Epithelial cell of esophagus (primary cell): ENCODE data around the gene HYCC2.

ENCODE experiments used
- DNase-seq: peaks from one replicate; pipeline ENCODE4 v3.0.0; 2010; ENCODE audit warnings: low read depth
- H3K4me3 ChIP-seq: 2 replicates; pipeline ENCODE4 v1.5.1; 2011; ENCODE audit warnings: mild to moderate bottlenecking, low read length, control low read depth
- TF ChIP-seq, protein P1 (sequence below): IDR thresholded peaks from 2 replicates; pipeline ENCODE4 v1.5.1; 2011; ENCODE audit warnings: low read depth, mild to moderate bottlenecking, low read length, control low read depth, inconsistent platforms; ENCODE audit not compliant: insufficient read depth; ENCODE audit errors: missing control alignments

Gene HYCC2

GRCh38 chr2:201114846-201115245 lies 43.4 kb upstream of the HYCC2 start:
- TF ChIP-seq, protein P1, sequence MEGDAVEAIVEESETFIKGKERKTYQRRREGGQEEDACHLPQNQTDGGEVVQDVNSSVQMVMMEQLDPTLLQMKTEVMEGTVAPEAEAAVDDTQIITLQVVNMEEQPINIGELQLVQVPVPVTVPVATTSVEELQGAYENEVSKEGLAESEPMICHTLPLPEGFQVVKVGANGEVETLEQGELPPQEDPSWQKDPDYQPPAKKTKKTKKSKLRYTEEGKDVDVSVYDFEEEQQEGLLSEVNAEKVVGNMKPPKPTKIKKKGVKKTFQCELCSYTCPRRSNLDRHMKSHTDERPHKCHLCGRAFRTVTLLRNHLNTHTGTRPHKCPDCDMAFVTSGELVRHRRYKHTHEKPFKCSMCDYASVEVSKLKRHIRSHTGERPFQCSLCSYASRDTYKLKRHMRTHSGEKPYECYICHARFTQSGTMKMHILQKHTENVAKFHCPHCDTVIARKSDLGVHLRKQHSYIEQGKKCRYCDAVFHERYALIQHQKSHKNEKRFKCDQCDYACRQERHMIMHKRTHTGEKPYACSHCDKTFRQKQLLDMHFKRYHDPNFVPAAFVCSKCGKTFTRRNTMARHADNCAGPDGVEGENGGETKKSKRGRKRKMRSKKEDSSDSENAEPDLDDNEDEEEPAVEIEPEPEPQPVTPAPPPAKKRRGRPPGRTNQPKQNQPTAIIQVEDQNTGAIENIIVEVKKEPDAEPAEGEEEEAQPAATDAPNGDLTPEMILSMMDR = no peak
- H3K4me3 ChIP-seq = no peak overlapping the region
- no peak for DNase-seq

GRCh38 chr2:201114350-201114749 lies 42.9 kb upstream of the HYCC2 start:
- H3K4me3 ChIP-seq = no peak overlapping the region
- TF ChIP-seq, protein P1 = no peak

DNA sequence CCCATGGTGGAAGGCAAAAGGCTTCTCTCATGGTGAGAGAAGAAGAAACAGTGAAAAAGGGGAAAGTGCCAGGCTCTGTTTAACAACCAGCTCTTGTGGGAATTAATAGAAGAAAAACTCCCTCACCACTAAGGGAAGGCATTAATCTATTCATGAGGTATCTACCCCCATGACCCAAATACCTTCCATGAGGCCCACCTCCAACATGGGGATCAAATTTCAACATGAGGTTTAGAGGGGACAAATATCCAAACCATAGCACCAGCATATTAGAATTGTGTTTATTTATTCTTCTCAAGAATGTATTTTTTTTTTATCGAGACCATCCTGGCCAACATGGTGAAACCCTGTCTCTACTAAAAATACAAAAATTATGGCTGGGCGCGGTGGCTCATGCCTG lies 39.6 kb upstream of the HYCC2 start:
- H3K4me3 ChIP-seq = no peak overlapping the region
- DNase-seq = no peak
- TF ChIP-seq, protein P1 = no peak

More at GRCh38 chr2:201114350-201114749, 42.9 kb upstream of the HYCC2 start:
- no peak for DNase-seq

- DNase-seq = no peak
- H3K4me3 ChIP-seq = no peak overlapping the region
- TF ChIP-seq, protein P1 = no peak
Measured at GRCh38 chr2:201110615-201111014, 39.1 kb upstream of the HYCC2 start.

DNA sequence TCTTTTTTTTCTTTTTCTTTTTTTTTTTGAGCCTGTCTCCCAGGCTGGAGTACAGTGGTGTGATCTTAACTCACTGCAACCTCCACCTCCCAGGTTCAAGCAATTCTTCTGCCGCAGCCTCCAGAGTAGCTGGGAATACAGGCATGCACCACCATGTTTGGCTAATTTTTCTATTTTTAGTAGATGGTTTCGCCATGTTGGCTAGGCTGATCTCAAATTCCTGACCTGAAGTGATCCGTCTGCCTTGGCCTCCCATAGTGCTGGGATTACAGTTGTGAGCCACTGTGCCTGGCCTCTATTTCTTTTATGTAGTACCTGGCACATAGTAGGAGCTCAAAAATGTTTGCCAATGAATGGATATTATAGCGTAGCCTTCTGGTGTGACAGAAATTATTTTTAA lies 37.7 kb upstream of the HYCC2 start:
- TF ChIP-seq, protein P1 = no peak
- no peak for DNase-seq
- H3K4me3 ChIP-seq = no peak overlapping the region

DNA sequence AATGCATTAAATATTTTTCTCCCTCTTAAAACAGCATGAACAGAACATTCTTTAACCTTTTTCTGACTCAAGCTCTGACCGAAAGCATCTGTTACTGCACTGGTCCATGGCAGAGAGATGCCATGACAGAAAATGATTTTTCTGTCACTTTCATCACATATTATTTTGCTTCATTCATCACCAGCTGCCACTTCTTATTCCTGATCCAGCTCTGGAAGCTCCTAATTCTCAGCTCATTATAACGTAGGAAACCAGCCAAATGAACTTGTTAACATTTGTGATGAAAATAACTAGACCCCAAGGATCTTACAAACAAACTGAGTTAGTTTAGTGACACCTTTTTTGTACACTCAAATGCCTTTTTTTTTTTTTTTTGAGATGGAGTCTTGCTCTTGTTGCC lies 36.9 kb upstream of the HYCC2 start:
- H3K4me3 ChIP-seq = no peak overlapping the region
- TF ChIP-seq, protein P1 = no peak
- DNase-seq = no peak

- no peak for DNase-seq
- no peak overlapping the region for H3K4me3 ChIP-seq
- TF ChIP-seq, protein P1 = no peak
Measured at GRCh38 chr2:201107624-201108023, 36.2 kb upstream of the HYCC2 start.
